GM21360 (cell line): ENCODE results near the gene SLC24A5.

Experiments
- ATAC-seq: cut with Tn5 transposase; IDR thresholded peaks from one replicate; pipeline ENCODE4 v1.9.1; 2021; ENCODE audit warnings: mild to moderate bottlenecking, moderate library complexity; ENCODE audit not compliant: unreplicated experiment

SLC24A5 gene

GRCh38 chr15:48109856-48110531, 10.8 kb upstream of the SLC24A5 start:
- no peak for ATAC-seq

- ATAC-seq, result no peak
These were observed 8.5 kb upstream of the SLC24A5 start for GRCh38 chr15:48112242-48112641.

GRCh38 chr15:48119277-48119676, 1.5 kb upstream of the SLC24A5 start:
- ATAC-seq, result no peak

- no peak for ATAC-seq
These were observed 1.1 kb downstream of the SLC24A5 start for GRCh38 chr15:48121849-48122248.

GRCh38 chr15:48126667-48127355, 6.0 kb downstream of the SLC24A5 start:
- no peak for ATAC-seq

- ATAC-seq, result no peak
These were observed 10.5 kb downstream of the SLC24A5 start for GRCh38 chr15:48131324-48131723.

GRCh38 chr15:48132874-48133273, 12.1 kb downstream of the SLC24A5 start:
- ATAC-seq, result no peak

- no peak for ATAC-seq
These were observed 23.1 kb downstream of the SLC24A5 start for GRCh38 chr15:48143856-48144255.

- no peak for ATAC-seq
These were observed 24.1 kb downstream of the SLC24A5 start for GRCh38 chr15:48144889-48145288.

GRCh38 chr15:48145923-48146322, 25.1 kb downstream of the SLC24A5 start:
- no peak for ATAC-seq

GRCh38 chr15:48147358-48147757, 26.6 kb downstream of the SLC24A5 start:
- no peak for ATAC-seq

GRCh38 chr15:48149858-48150257, 29.1 kb downstream of the SLC24A5 start:
- no peak for ATAC-seq

- ATAC-seq, result no peak
These were observed 32.7 kb downstream of the SLC24A5 start for GRCh38 chr15:48153526-48153925.

- ATAC-seq, result no peak
These were observed 47.8 kb downstream of the SLC24A5 start for GRCh38 chr15:48168616-48169015.

GRCh38 chr15:48170981-48171380, 50.2 kb downstream of the SLC24A5 start:
- ATAC-seq, result no peak

GRCh38 chr15:48175126-48175525, 54.3 kb downstream of the SLC24A5 start:
- no peak for ATAC-seq

GRCh38 chr15:48176112-48176511, 55.3 kb downstream of the SLC24A5 start:
- no peak for ATAC-seq

GRCh38 chr15:48176957-48177356, 56.2 kb downstream of the SLC24A5 start:
- no peak for ATAC-seq

- ATAC-seq, result peak; percentile 69
These were observed 56.6 kb downstream of the SLC24A5 start for GRCh38 chr15:48177383-48177765.

- peak; percentile 76 for ATAC-seq
These were observed 57.2 kb downstream of the SLC24A5 start, which contains the start of gene MYEF2 for GRCh38 chr15:48177766-48178647. MYEF2 (minus strand) TSS chr15:48178295; CDS start chr15:48178237, 58 bp downstream.

- ATAC-seq, result no peak
These were observed 57.8 kb downstream of the SLC24A5 start for GRCh38 chr15:48178648-48178931.

- ATAC-seq, result no peak
These were observed 62.0 kb downstream of the SLC24A5 start for GRCh38 chr15:48182749-48183148.
